Measurements from ENCODE around the gene OTUD7B.

Gene OTUD7B

DNA sequence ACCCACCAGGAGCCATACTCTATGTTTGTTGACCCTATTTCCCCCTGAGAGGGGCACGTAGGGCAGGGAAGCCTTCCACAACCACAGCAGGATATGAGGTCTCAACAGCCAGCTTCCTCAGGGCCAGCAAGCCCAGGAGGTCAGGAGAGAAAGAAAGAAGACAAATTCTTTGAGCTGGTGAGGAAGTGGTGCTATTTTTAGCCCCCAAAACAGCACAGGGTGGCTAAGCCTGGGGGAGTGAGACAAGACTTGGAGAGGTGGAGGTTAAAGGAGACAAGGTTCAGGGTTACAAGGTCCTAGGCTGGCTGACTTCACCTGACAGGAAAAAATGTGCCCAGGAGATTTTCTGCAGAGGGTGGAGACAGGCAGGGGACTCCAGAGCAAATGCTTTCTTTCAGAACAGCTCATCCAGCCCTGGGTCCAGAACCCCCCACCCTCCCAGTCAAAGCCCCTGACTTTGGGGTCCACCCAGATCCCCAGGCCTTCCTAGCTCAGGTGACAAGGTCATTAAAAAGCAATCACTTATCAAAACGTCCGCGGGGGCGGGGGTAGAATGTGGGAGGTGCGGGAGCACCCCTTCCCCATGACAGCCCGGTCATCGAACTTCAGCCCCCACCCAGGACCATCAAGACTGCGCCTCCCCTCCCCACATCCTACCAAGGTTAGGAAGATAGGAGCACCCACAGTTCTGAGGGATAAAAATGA lies 94.2 kb downstream of the OTUD7B start:
- DNase-seq (ENCODE audit: low spot score): no peak

DNA sequence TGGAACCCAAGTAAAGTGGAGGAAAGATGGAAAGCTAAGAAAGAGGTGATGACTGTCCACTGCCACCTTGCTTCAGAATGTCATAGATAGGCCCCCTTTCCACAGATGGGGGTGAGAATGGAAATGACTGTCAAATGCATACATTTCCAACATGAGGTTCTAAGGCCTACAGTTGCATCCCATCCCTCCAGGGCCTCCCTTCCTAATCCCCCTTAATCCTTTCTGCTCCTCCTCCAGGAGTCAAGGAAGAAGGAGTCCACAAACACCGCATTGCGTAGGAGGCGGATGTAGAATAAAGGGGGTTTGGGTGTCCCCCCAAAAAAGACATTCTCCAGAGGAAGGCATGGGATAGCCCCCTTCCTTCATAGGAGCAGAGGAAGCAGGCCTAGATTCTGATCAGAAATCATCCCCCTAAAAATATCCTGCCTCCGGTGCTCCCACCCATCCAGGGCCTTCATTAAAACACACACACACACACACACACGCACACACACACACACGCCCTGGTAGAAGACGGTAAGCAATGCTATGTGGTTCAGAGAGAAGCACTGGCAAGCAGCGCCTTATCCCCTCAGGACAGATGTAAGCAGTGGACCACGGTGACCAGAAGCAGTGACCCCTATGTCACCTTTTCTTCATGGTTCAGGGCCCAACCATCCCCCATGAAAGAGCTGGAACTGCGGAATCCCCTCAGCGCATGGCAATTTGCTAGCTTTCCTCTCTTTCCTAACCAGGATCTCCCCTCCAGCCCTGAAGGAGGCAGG lies 94.9 kb downstream of the OTUD7B start:
- no peak for DNase-seq (ENCODE audit: low spot score)

DNA sequence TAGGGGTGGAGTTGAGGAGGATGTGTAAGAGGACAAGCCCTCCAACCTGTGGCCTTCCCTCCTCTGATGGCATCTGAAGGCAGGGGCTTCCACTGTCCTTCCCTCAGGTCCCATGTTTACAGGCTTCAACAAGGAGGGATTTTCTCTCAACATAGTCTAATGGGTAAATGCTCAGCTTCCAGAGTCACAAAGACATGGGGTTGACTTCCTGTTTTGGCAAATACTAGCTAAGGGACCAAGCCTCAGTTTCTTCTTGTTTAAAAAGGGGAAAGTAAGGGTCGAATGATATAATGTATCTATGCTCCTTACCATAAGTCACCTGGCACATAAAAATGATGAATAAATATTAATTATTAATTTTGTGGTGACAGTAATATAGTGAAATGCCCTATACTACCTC lies 96.0 kb downstream of the OTUD7B start:
- DNase-seq (ENCODE audit: low spot score): no peak

DNA sequence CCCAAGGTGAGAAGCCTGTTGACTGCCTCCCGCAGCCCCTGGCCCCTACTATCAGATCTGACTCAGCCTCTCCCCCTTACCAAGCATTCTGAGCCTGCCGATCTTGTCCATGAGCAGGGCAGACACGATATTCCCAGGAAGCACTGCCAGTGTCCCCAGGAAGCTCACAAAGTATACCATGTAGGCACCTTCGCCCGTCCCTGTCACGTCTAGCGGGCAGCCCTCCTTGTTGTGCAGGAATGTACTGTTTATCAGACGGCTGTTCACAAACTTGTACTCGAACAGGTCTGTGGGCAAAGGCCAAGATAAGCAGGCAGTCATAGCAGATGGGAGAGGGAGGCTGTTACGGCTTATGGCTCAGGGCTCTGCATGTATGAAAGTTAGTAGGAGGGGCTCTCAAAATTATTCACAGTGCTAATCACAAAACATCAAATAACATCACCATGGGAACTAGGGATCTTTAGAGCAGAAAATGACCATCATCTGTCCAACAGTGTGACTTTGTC lies 103.9 kb downstream of the OTUD7B start:
- DNase-seq (ENCODE audit: low spot score): peak; percentile 35

DNA sequence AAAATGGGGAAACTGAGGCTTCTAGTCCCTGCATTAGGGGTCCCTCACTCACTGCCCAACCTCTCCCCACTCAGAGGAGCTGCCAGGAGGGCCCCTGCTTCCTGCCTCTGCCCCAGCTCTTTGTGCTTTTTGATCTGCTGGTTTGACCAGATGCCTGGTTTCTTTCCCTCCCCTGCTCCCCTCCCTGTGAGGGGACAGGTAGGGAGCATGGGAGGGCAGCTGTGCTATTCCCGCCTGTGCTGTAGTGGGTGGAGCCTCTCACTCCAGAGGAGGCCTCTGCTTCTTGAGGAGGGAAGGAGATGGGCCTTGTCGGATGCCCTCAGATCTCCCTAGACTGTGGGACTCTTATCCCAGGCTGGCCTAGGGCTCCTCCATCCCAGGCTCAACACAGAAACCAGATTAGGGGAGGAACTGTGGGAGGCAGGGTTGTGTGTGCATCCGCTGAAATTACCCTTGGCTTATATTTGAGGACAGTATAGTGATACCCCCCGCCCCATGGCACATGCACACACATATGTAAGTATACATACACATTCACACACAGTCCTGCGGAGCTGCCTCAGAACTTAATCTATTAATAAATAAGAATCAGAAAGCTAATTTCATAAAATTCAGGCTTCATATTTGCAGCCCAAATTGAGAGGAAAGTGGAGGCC lies 106.6 kb downstream of the OTUD7B start:
- no peak for DNase-seq (ENCODE audit: low spot score)

DNA sequence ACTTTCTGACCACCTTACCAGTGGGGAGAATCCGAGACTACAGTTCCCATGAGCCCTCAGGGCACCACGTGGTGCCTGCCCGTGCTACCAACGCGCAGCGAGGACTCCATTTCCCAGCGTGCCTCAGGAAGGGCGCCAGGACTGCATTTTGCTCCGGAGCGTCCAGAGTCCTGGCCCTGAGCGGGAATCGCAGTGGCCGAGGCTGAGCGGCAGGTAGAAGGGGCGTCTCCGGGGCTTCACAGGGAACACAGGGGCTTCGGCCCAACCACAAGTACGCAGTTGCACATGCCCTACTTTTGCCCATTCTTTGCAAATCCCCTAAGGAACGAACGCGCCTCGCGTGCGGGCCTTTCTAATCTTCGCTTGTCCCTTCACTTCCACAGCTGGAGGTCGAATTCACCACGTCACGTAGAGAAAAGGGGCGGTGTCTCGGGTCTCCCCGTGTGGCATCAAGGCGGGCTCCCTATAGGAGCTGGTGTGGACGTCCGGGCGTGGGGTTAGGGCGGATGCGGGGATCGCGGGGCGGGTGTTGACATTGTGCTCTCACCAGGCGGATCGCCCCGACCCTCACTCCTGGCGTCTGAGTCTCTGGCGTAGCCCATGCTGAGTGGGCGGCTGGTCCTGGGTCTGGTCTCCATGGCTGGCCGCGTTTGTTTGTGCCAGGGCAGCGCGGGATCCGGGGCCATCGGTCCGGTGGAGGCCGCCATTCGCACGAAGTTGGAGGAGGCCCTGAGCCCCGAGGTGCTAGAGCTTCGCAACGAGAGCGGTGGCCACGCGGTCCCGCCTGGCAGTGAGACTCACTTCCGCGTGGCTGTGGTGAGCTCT lies 110.9 kb downstream of the OTUD7B start, which contains the start of gene BOLA1:
Gene BOLA1 (plus strand): TSS at position 109 of the 825 bp plus-strand sequence. CDS start 492 bp downstream, at position 601.
- DNase-seq (ENCODE audit: low spot score): peak; percentile 89

DNA sequence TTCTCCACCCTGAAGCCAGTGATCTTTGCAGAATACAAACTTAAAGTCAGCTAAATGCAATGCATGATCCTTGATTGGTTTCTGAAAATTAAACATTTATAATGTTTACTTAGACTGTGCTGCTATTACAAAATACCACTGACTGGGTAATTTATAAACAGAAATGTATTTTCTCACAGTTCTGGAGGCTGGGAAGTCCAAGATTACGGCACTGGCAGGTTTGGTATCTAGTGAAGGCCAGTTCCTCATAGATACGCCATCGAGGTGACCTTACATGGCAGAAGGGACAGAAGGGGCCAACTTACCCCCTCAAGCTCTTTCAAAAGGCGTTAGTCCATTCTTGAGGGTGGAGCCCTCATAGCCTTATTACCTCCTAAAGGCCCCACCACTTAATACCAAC lies 114.0 kb downstream of the OTUD7B start:
- DNase-seq (ENCODE audit: low spot score): no peak

DNA sequence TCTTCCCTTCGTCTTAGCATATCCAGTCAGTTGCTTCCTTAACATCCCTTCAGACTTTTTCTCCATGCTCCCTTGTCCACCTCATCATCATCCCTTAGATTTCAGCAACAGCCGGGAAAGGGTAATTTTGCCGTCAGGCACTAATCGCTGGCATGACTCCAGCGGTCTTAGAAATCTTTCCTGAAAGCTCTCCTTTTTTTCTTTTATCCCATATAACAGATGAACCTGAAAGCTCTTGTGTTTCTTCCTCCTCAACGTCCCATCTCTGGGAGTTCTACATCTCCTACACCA lies 121.6 kb downstream of the OTUD7B start:
- no peak for DNase-seq (ENCODE audit: low spot score)

DNA sequence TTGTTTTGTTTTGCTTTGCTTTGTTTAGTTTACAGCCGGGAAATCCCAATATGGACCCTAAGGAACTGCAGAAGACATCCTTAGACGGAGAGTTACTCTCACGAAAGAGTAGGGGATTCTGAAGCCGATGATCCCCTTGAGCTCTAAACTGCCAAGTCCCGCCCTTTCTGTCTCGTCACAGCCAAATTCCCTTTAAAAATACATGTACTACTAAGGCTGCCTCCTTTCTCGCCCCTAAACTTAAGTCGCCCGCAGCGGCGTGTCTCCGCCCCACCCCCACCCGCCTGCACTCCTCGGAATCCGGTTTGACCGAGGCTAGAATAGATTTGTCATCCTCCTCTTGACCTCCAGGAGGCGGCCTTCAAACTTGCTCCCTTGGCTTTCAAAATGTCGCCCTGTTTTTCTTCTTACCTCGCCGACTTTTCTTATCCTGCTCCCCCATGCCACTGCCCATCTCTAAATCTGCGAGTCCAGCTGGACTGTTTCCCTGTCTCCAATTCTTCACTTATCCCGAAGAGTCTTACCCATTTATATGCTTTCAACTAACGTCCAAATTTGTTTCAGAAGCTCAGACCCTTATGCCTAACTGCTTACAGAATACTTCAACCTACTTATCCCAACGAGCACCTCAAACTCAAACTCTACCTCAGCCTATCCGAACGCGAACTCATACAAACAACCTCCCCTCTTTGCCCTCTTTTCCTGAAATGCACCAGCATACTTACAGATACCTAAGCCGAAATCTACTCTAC lies 122.1 kb downstream of the OTUD7B start:
- DNase-seq (ENCODE audit: low spot score): peak; percentile 46
